ENCODE measurements around the gene LRRC74A. TPM values are rescaled to one million over a fixed set of nuclear protein-coding genes. Genes with fewer than 3 reads are reported as not detected.
"Not testable (repeated sequence)": the region's sequence is repeated elsewhere in the genome, so short reads cannot be mapped to it uniquely, and the experiment has no call there.

LRRC74A gene
- total RNA-seq, 1 experiment from 2014 or later: not detected

DNA sequence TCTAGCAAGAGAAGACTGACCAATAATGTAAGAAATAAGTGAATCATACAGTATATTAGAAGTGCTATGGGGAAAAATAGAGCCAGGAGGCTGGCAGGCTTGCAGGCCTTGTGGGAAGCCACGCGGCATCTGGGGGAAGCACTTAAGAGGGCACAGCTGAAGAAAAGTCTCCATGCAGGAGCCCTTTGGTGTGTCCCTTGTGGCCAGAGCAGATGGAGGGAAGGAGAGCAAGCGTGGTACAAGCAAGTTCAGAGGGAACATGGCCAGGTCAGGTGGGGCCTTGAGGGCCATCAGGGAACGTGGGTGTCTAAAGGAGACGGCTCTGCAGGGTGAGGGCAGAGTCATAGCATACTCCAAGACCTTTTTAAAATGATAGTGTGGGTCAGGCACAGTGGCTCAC is 51.7 kb downstream of the LRRC74A start:
- Histone ChIP-seq H3K27ac (no peak overlapping the region), H3K4me1 (no peaks in the 10 kb centered on the region), H3K27me3 (no peaks in the 10 kb centered on the region), H3K9me3 (replicated peaks) (peaks cover 4% of the 10 kb centered on the region; the same call in 1 of the 2 replicates), H3K36me3 (no peaks in the 10 kb centered on the region), H3K4me3 (no peak overlapping the region)
- no peak for DNase-seq

- no peaks in the 10 kb centered on the region for H3K4me1 ChIP-seq
Observed at GRCh38 chr14:76880449-76880848, 54.2 kb downstream of the LRRC74A start.

GRCh38 chr14:76881348-76881747 is 55.1 kb downstream of the LRRC74A start:
- H3K27ac ChIP-seq: no peak overlapping the region
- no peaks in the 10 kb centered on the region for H3K4me1 ChIP-seq
- H3K9me3 ChIP-seq (replicated peaks): no peaks in the 10 kb centered on the region
- no peaks in the 10 kb centered on the region for H3K27me3 ChIP-seq
- no peaks in the 10 kb centered on the region for H3K36me3 ChIP-seq
- no peak overlapping the region for H3K4me3 ChIP-seq
- DNase-seq: no peak

More at GRCh38 chr14:76880449-76880848, 54.2 kb downstream of the LRRC74A start:
- Histone ChIP-seq H3K27me3 (no peaks in the 10 kb centered on the region), H3K9me3 (replicated peaks) (peaks cover under 1% of the 10 kb centered on the region; the same call in 1 of the 2 replicates), H3K36me3 (no peaks in the 10 kb centered on the region), H3K4me3 (no peak overlapping the region), H3K27ac (no peak overlapping the region)
- DNase-seq: no peak

GRCh38 chr14:76882651-76883050 is 56.4 kb downstream of the LRRC74A start:
- Histone ChIP-seq H3K27ac (no peak overlapping the region), H3K4me3 (no peak overlapping the region), H3K27me3 (no peaks in the 10 kb centered on the region), H3K9me3 (replicated peaks) (no peaks in the 10 kb centered on the region), H3K4me1 (no peaks in the 10 kb centered on the region), H3K36me3 (no peaks in the 10 kb centered on the region)
- DNase-seq: no peak

DNA sequence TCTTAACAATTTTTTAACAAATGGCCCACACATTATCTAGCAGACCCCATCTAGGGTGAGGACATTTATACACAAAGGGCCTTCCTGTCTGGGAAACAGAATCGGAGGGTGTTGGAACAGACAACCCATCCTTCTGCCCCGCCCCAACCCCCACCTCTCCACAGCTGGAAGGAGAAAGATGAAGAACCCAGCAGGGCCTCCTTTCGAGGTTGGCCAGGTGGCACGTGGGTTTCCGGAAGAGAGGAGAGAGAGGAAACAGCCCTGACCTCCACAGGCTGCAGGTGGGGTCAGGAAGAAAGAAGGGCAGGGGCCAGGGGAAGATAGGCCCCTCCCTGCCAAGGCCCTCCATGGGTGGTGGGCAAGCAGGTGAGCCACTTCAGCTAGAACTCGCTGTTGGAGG is 57.2 kb downstream of the LRRC74A start:
- H3K4me3 ChIP-seq: no peak overlapping the region
- no peaks in the 10 kb centered on the region for H3K27me3 ChIP-seq
- H3K27ac ChIP-seq: no peak overlapping the region
- DNase-seq: no peak
- no peaks in the 10 kb centered on the region for H3K4me1 ChIP-seq
- no peaks in the 10 kb centered on the region for H3K36me3 ChIP-seq
- H3K9me3 ChIP-seq (replicated peaks): no peaks in the 10 kb centered on the region

DNA sequence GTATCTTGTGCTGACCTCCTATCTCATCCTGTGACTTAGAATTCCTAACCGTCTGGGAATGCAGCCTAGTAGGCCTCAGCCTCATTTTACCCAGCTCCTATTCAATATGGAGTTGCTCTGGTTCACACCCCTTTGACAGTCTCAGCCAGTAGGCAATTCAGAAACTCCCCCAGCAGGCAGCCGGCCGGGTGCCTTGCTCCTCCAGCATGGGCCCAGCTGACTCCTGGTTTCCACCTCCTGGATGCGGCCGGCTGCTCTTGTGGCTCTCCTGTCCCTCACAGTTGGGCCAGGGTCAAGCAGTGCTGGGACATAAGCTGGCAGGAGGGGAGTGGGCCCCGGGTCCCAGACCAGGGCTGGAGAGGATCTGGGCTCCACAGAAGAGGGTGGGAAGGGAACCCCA is 58.2 kb downstream of the LRRC74A start:
- DNase-seq: no peak
- no peaks in the 10 kb centered on the region for H3K36me3 ChIP-seq
- H3K27me3 ChIP-seq: no peaks in the 10 kb centered on the region
- no peak overlapping the region for H3K4me3 ChIP-seq
- H3K4me1 ChIP-seq: no peaks in the 10 kb centered on the region
- no peak overlapping the region for H3K27ac ChIP-seq
- H3K9me3 ChIP-seq (replicated peaks): no peaks in the 10 kb centered on the region

DNA sequence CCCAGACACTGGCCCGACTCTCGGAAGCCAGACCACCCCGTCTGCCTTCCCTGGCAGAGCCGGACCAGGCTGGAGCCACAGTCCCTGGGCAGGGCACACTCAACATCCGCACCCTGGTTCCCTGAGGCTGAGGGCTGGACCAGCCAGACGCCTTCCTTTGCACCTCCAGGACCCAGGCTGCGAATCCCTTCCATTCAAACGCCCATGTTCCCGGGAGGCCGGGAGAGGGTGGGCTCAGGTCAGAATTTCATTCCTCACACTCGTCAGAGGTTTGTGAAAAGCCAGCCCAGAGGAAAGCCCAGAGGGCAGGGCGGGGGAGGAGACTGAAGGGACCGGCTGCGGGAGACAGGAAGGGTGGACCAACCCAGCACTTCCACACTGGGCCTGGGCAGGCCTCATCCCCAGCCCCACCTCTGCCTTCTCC is 58.7 kb downstream of the LRRC74A start:
- H3K9me3 ChIP-seq (replicated peaks): no peaks in the 10 kb centered on the region
- H3K27me3 ChIP-seq: no peaks in the 10 kb centered on the region
- H3K4me1 ChIP-seq: no peaks in the 10 kb centered on the region

GRCh38 chr14:76887191-76887590 is 61.0 kb downstream of the LRRC74A start:
- H3K4me1 ChIP-seq: no peaks in the 10 kb centered on the region
- H3K36me3 ChIP-seq: no peaks in the 10 kb centered on the region
- H3K9me3 ChIP-seq (replicated peaks): no peaks in the 10 kb centered on the region
- DNase-seq: no peak
- no peak overlapping the region for H3K27ac ChIP-seq
- H3K27me3 ChIP-seq: no peaks in the 10 kb centered on the region
- no peak overlapping the region for H3K4me3 ChIP-seq

More for the DNA sequence above, 58.7 kb downstream of the LRRC74A start:
- Histone ChIP-seq H3K27ac (no peak overlapping the region), H3K36me3 (no peaks in the 10 kb centered on the region), H3K4me3 (no peak overlapping the region)
- DNase-seq: no peak

DNA sequence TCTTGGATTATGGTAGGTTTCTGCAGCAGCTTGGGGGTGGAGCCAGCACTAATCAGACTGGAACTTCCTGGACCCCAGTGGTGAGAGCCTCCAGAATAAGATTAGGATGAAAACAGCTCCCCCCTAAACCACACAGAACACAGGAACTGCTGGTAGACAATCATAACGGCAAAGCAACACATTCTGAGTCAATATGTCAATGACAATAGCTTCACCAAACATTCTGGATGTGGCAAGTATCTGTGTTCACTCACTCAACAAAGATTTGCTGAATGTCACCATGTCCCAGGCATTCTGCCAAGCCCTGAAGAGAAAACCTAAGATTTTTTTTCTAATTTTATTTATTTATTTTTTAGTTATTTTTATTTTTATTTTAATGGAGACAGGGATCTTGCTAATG is 65.2 kb downstream of the LRRC74A start:
- Histone ChIP-seq H3K27me3 (no peaks in the 10 kb centered on the region), H3K4me1 (no peaks in the 10 kb centered on the region), H3K4me3 (no peak overlapping the region), H3K36me3 (no peaks in the 10 kb centered on the region), H3K27ac (no peak overlapping the region), H3K9me3 (replicated peaks) (no peaks in the 10 kb centered on the region)
- DNase-seq: no peak

DNA sequence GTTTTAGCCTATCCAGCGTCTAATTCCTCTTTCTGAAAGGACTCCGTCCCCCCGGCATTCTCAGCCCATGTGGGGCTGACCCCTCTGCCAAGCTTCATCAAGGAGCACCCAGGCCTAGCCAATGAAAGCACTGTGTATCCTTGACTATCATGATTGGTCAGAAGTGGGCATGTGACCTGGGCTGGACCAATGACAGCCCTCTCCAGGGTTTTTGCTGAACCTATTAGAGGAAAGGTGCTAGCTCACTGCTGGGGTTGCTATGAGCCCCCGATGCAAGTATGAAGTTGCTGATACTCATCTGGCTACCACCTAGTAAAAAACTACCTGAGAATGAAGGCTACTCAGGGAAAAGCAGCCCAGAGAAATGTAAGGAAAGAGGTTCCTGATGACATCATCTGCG is 68.1 kb downstream of the LRRC74A start:
- Histone ChIP-seq H3K4me1 (no peaks in the 10 kb centered on the region), H3K27me3 (no peaks in the 10 kb centered on the region), H3K27ac (no peak overlapping the region), H3K36me3 (no peaks in the 10 kb centered on the region), H3K9me3 (replicated peaks) (no peaks in the 10 kb centered on the region), H3K4me3 (no peak overlapping the region)
- DNase-seq: peak in 1 of 2 experiments; percentile 31

- not testable (repeated sequence) for H3K9me3 ChIP-seq (replicated peaks); H3K36me3 ChIP-seq; H3K4me3 ChIP-seq; DNase-seq; H3K27ac ChIP-seq; H3K27me3 ChIP-seq; H3K4me1 ChIP-seq
Observed at GRCh38 chr14:76898006-76898405, 71.8 kb downstream of the LRRC74A start.

GRCh38 chr14:76900682-76901081 is 74.5 kb downstream of the LRRC74A start:
- no peaks in the 10 kb centered on the region for H3K27me3 ChIP-seq
- peaks cover 13% of the 10 kb centered on the region for H3K4me1 ChIP-seq
- no peak overlapping the region for H3K4me3 ChIP-seq
- no peaks in the 10 kb centered on the region for H3K36me3 ChIP-seq
- no peaks in the 10 kb centered on the region for H3K9me3 ChIP-seq (replicated peaks)
- H3K27ac ChIP-seq: no peak overlapping the region
- DNase-seq: no peak

DNA sequence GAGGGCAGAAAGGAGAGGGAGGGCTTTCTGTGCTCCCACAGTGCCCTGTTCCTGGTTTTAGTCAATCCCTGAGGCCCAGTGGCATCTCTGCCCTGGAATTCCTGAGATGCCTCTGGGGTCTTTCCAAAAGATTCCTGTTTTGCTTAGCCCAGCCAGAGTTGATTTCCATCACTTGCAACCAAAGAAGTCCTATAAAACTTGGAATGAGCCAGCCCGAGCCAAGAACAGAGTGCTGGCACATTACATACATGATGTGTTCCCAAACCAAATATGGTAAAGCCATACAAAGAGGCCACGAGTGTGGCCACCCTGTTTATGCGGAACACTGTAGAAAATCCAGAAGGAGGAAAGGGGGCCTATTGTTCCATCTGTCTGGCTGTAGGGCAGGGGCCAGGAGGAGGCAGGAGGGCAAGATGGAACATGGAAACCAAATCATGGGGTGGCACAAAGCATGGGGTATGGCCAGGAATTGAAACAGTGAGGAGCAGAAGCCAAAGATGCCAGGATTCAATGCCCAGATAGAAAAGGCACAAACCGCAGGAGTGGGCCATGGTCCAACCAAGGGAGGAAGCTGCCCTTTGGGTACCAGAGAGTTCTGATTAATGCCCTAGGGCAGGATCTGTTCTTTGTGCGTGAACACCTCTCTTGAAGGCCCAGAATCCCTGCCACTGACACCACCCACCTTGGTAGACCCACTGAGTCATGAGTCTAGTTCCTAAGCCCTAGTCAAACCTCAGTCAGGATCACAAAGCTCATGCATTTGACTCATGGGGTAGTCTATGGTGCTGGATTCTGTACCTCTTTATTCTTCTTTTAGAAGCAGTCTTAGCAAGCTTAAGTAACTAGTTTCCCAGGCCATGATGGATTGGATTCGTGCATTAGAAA is 75.2 kb downstream of the LRRC74A start:
- Histone ChIP-seq H3K4me3 (no peak overlapping the region), H3K36me3 (no peaks in the 10 kb centered on the region), H3K9me3 (replicated peaks) (no peaks in the 10 kb centered on the region), H3K27me3 (no peaks in the 10 kb centered on the region), H3K4me1 (peaks cover 13% of the 10 kb centered on the region), H3K27ac (no peak overlapping the region)
- no peak for DNase-seq

- no peaks in the 10 kb centered on the region for H3K36me3 ChIP-seq
- H3K4me1 ChIP-seq: peaks cover 13% of the 10 kb centered on the region
- H3K27me3 ChIP-seq: no peaks in the 10 kb centered on the region
- no peaks in the 10 kb centered on the region for H3K9me3 ChIP-seq (replicated peaks)
- DNase-seq: no peak
- H3K4me3 ChIP-seq: no peak overlapping the region
- no peak overlapping the region for H3K27ac ChIP-seq
Observed at GRCh38 chr14:76902591-76902990, 76.4 kb downstream of the LRRC74A start.

- Histone ChIP-seq H3K4me1 (peaks cover 13% of the 10 kb centered on the region), H3K9me3 (replicated peaks) (no peaks in the 10 kb centered on the region), H3K27me3 (no peaks in the 10 kb centered on the region), H3K36me3 (no peaks in the 10 kb centered on the region), H3K4me3 (no peak overlapping the region), H3K27ac (no peak overlapping the region)
- no peak for DNase-seq
Observed at GRCh38 chr14:76904100-76904739, 78.0 kb downstream of the LRRC74A start.
